Stimulated activated CD8-positive, alpha-beta memory T cell treated with anti-CD3 and anti-CD28 coated beads, Interleukin-15, amount 100 ng/mL, for 24 hours (primary cell): Measurements from ENCODE around the gene PARD3B.

Experiments
- DNase-seq: peaks from one replicate; pipeline ENCODE4 v3.0.0-alpha.2; 2020; ENCODE audit warnings: low read depth

Gene PARD3B

GRCh38 chr2:205407984-205408383 is 862.7 kb downstream of the PARD3B start:
- DNase-seq = no peak

- DNase-seq = no peak
These were observed 863.4 kb downstream of the PARD3B start for GRCh38 chr2:205408696-205409095.

GRCh38 chr2:205409411-205409810 is 864.1 kb downstream of the PARD3B start:
- no peak for DNase-seq

- DNase-seq = no peak
These were observed 866.3 kb downstream of the PARD3B start for GRCh38 chr2:205411558-205411957.

- no peak for DNase-seq
These were observed 879.1 kb downstream of the PARD3B start for GRCh38 chr2:205424326-205424725.

GRCh38 chr2:205425102-205425501 is 879.8 kb downstream of the PARD3B start:
- DNase-seq = no peak

- no peak for DNase-seq
These were observed 881.8 kb downstream of the PARD3B start for GRCh38 chr2:205427112-205427511.

GRCh38 chr2:205428811-205429210 is 883.5 kb downstream of the PARD3B start:
- no peak for DNase-seq

GRCh38 chr2:205435970-205436369 is 890.7 kb downstream of the PARD3B start:
- DNase-seq = no peak

- DNase-seq = no peak
These were observed 893.0 kb downstream of the PARD3B start for GRCh38 chr2:205438241-205438640.

GRCh38 chr2:205439621-205440020 is 894.3 kb downstream of the PARD3B start:
- no peak for DNase-seq

GRCh38 chr2:205441524-205441923 is 896.2 kb downstream of the PARD3B start:
- no peak for DNase-seq

- no peak for DNase-seq
These were observed 902.9 kb downstream of the PARD3B start for GRCh38 chr2:205448189-205448588.

- DNase-seq = no peak
These were observed 906.7 kb downstream of the PARD3B start for GRCh38 chr2:205451901-205452512.

- DNase-seq = no peak
These were observed 907.9 kb downstream of the PARD3B start for GRCh38 chr2:205453202-205453601.

GRCh38 chr2:205456682-205457081 is 911.4 kb downstream of the PARD3B start:
- no peak for DNase-seq

- DNase-seq = no peak
These were observed 914.9 kb downstream of the PARD3B start for GRCh38 chr2:205460217-205460616.

GRCh38 chr2:205461169-205461568 is 915.9 kb downstream of the PARD3B start:
- no peak for DNase-seq

GRCh38 chr2:205461678-205462665 is 916.7 kb downstream of the PARD3B start:
- no peak for DNase-seq

GRCh38 chr2:205462681-205463345 is 917.5 kb downstream of the PARD3B start:
- no peak for DNase-seq

- DNase-seq = no peak
These were observed 918.3 kb downstream of the PARD3B start for GRCh38 chr2:205463466-205464025.

- no peak for DNase-seq
These were observed 919.4 kb downstream of the PARD3B start for GRCh38 chr2:205464681-205465080.
